ENCODE data around the gene JAZF1. TPM values are rescaled to one million over a fixed set of nuclear protein-coding genes. Genes with fewer than 3 reads are reported as not detected.

JAZF1 gene
- total RNA-seq, 4 donors from 2014 or later = 1.6 to 8.6 (median 5.3) TPM

- TF ChIP-seq CTCF (IDR thresholded peaks at IDR 0.05 in 4 of 5, conservative IDR thresholded peaks at IDR 0.05 in 1 of 5) = no peak
- TF ChIP-seq POLR2A (IDR thresholded peaks at IDR 0.05) = no peak
Measured at GRCh38 chr7:28168393-28169158, 12.0 kb downstream of the JAZF1 start.

GRCh38 chr7:28166982-28167715 is 13.4 kb downstream of the JAZF1 start:
- H3K9me3 ChIP-seq = no peaks in the 10 kb centered on the region
- no peak for TF ChIP-seq CTCF (IDR thresholded peaks at IDR 0.05 in 4 of 5, conservative IDR thresholded peaks at IDR 0.05 in 1 of 5)
- no peak for TF ChIP-seq POLR2A (IDR thresholded peaks at IDR 0.05)
- ATAC-seq = no peak
- intact Hi-C loops (cut with DNase I; ENCODE audit: low total_unique reads) = no loop called here
- in situ Hi-C loops (cut with MboI; ENCODE audit: low sequenced_read_pairs in 4 of 4) = no loop called here
- H3K27ac ChIP-seq = no peak overlapping the region
- H3K4me3 ChIP-seq = no peak overlapping the region
- H3K36me3 ChIP-seq = no peaks in the 10 kb centered on the region
- DNase-seq = no peak
- H3K4me1 ChIP-seq = peaks cover 7 to 17% of the 10 kb centered on the region in 2 donors
- no peaks in the 10 kb centered on the region for H3K27me3 ChIP-seq

More at GRCh38 chr7:28168393-28169158, 12.0 kb downstream of the JAZF1 start:
- peaks cover 10 to 23% of the 10 kb centered on the region in 2 donors for H3K4me1 ChIP-seq
- no peaks in the 10 kb centered on the region for H3K36me3 ChIP-seq
- no peaks in the 10 kb centered on the region for H3K9me3 ChIP-seq
- H3K27me3 ChIP-seq = no peaks in the 10 kb centered on the region
- in situ Hi-C loops (cut with MboI; ENCODE audit: low sequenced_read_pairs in 4 of 4) (no loop called here), intact Hi-C loops (cut with DNase I; ENCODE audit: low total_unique reads) (no loop called here)
- DNase-seq (no peak), ATAC-seq (no peak)
- no peak overlapping the region for H3K4me3 ChIP-seq
- no peak overlapping the region for H3K27ac ChIP-seq

DNA sequence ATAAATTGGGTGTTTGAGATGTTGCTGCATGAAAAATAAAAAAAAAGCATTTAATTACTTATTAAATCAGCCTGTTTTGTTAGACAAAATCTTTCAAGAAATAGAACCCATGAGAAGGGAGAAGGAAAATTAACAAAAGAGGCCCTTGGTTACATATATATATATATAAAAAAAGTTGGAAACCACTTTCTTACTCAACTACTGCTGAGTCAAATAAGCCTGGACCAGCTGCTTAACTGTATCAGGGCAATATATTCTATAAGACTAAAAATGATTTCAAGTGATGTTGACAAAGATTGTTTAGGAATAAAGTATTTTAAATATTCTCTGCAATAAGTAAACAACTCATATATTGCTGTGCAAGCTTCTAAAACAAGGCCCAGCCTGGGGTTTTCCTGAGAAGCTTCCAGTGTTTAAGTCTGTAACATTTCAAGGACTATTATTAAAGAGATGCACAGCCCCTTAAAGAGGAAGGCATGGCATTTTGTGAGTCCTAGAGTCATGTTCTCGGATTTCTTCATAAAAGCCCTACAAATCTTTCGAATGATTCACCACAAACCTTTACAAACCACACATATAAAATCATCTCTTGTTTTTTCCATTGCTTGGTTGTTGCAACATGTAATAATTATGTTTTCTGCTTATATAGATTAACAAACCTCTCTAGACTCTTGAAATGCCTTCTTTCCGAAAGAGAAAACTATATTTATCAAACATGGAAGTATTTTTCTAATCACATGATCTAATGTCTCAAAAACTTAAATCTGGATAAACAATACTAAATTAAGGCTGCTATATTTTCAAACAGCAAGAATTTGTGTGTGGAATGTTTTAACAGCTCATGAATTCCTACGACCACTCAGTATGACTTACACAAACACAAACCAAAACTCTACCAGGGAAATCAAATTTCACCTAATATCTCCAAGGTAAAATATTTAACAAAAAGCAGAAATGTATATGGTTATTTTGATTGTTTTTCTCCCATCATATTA is 14.3 kb downstream of the JAZF1 start:
- Histone ChIP-seq H3K4me3 (no peak overlapping the region), H3K9me3 (no peaks in the 10 kb centered on the region), H3K4me1 (peaks cover 3 to 17% of the 10 kb centered on the region in 2 donors), H3K27me3 (no peaks in the 10 kb centered on the region), H3K27ac (no peak overlapping the region), H3K36me3 (no peaks in the 10 kb centered on the region)
- in situ Hi-C loops (cut with MboI; ENCODE audit: low sequenced_read_pairs in 4 of 4) = no loop called here
- DNase-seq = no peak
- ATAC-seq = no peak
- intact Hi-C loops (cut with DNase I; ENCODE audit: low total_unique reads) = no loop called here
- TF ChIP-seq POLR2A (IDR thresholded peaks at IDR 0.05) (no peak), CTCF (IDR thresholded peaks at IDR 0.05 in 4 of 5, conservative IDR thresholded peaks at IDR 0.05 in 1 of 5) (no peak)

- no peak for TF ChIP-seq CTCF (IDR thresholded peaks at IDR 0.05 in 4 of 5, conservative IDR thresholded peaks at IDR 0.05 in 1 of 5)
- TF ChIP-seq POLR2A (IDR thresholded peaks at IDR 0.05) = no peak
- Histone ChIP-seq H3K9me3 (no peaks in the 10 kb centered on the region), H3K4me1 (peaks cover 0 to 13% of the 10 kb centered on the region in 2 donors), H3K4me3 (no peak overlapping the region), H3K27me3 (no peaks in the 10 kb centered on the region), H3K36me3 (no peaks in the 10 kb centered on the region), H3K27ac (no peak overlapping the region)
- intact Hi-C loops (cut with DNase I; ENCODE audit: low total_unique reads) = no loop called here
- in situ Hi-C loops (cut with MboI; ENCODE audit: low sequenced_read_pairs in 4 of 4) = no loop called here
- DNase-seq (no peak), ATAC-seq (no peak)
Measured at GRCh38 chr7:28165261-28165660, 15.3 kb downstream of the JAZF1 start.
